Hematopoietic multipotent progenitor cell (in vitro differentiated cells): Measurements from ENCODE around the gene GRB7. TPM values are rescaled to one million over a fixed set of nuclear protein-coding genes. Genes with fewer than 3 reads are reported as not detected.

Source experiments
- DNase-seq, 3 donors: peaks; one replicate each; pipeline ENCODE4 v3.0.0-alpha.2; 2011 to 2015; ENCODE audit warnings: low read depth in 2 of 3, low spot score in 2 of 3
- small RNA-seq: library from RNA; depleted of rRNA; stranded (forward); fragments of <200 nt; gene quantifications from one replicate; pipeline ENCODE3, GENCODE V24; 2012
- total RNA-seq: library from RNA; depleted of rRNA; stranded (reverse); fragments of >200 nt; gene quantifications from one replicate; pipeline ENCODE4 v1.2.3, GENCODE V29; 2012

GRB7 gene
- total RNA-seq, 1 donor = not detected

GRCh38 chr17:39794249-39794970 lies 56.7 kb downstream of the GRB7 start:
- no peak for DNase-seq

Small RNA genes lying within 50 kb of the gene (small RNA-seq; reads per million reads assigned to genes)
- not detected for gene MIR4728

Other genes starting within 250 kb of the GRB7 start
- not detected for gene NEUROD2, start 130.0 kb upstream of the GRB7 start, total RNA-seq
- gene PPP1R1B, start 111.0 kb upstream of the GRB7 start, total RNA-seq = not detected
- 47.1 TPM for gene STARD3, start 100.8 kb upstream of the GRB7 start, total RNA-seq
- 0.81 TPM for gene TCAP, start 72.6 kb upstream of the GRB7 start, total RNA-seq
- 3.8 TPM for gene PNMT, start 69.5 kb upstream of the GRB7 start, total RNA-seq
- gene PGAP3, start 49.9 kb upstream of the GRB7 start, total RNA-seq = 27.7 TPM
- 7.5 TPM for gene ERBB2, start 37.9 kb upstream of the GRB7 start, total RNA-seq
- 16.7 TPM for gene MIEN1, start 7.4 kb upstream of the GRB7 start, total RNA-seq
- gene IKZF3, start 126.4 kb downstream of the GRB7 start, total RNA-seq = 0.81 TPM
- gene ZPBP2, start 130.3 kb downstream of the GRB7 start, total RNA-seq = not detected
- 2.2 TPM for gene GSDMB, start 180.7 kb downstream of the GRB7 start, total RNA-seq
- gene ORMDL3, start 189.7 kb downstream of the GRB7 start, total RNA-seq = 39.3 TPM
- under 0.01 TPM for gene LRRC3C, start 189.8 kb downstream of the GRB7 start, total RNA-seq
- not detected for gene GSDMA, start 225.1 kb downstream of the GRB7 start, total RNA-seq
- 120 TPM for gene PSMD3, start 242.9 kb downstream of the GRB7 start, total RNA-seq